GM21723 (cell line): ENCODE data around the gene SFTPD.
"Not testable (repeated sequence)": the region's sequence is repeated elsewhere in the genome, so short reads cannot be mapped to it uniquely, and the experiment has no call there.

Experiments used
- ATAC-seq: cut with Tn5 transposase; IDR thresholded peaks from one replicate; pipeline ENCODE4 v1.9.1; 2021; ENCODE audit warnings: mild to moderate bottlenecking, moderate library complexity; ENCODE audit not compliant: unreplicated experiment

SFTPD gene

DNA sequence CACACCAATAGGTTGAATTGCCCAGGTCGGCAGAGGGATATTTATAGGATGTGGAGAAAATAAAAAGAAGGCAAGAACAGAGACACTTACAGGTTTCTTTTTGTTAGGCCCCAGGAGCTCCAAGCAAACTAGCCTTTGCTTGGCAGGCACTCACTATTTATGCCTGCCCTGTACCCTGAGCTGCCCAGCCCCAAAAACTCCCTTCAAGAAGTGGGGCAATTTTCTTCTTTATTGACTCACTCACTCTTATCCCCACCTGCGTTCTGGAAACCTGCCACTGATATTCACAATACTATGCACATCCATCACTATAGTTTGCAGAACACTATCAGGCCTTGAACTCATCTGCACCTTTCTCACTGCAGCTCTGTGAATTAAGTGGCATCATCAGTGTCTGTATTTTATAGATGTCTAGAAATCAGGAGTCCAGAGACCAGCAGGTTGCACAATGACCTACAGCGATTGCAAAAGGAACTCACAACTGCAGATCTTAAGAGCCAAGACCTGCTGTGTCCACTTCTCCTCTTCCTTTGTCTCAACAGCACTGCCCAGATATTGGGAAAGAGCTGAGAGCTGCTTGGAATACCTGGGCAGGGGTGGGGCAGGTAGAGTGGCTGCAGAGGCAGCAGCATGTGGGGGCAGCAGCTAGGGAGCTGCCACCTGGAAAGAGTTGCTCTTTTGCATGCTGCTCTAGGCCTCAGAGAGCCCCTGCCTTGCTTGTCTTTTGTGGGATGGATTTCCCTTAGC lies at the start of gene SFTPD:
Gene SFTPD (minus strand): TSS at position 130 of the 747 bp plus-strand sequence. CDS start 2,446 bp downstream, outside the sequence.
- no peak for ATAC-seq

DNA sequence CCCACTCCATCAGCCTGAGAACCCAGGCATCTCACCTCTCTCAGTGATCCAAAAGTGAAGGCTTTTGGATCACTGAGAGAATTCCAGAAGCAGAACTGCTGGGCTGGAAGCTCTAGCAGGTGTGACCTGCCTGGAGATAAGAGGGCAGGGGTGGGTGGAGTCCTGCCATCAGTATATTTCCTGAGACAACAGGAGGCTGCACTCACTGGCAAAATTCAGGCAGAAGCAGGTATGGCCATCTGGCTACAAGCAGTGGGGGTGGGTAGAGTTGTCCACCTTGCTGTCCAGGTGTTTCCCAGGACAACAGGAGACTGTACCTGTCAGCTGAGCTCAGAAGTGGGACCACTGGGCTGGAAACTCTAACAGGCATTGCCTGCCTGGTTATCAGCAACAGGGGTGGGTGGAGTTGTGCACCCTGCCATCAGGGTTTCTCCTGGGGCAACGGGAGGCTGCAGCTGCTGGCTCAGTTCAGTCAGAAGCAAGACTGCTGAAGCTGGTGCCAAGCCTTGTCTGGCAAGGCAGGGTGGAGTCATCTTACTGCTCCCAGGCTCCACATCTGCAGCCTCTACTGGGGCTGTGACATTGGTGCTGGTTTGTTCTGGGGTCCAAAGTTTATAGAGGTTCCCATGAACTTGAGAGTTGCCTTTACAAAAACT lies 47.2 kb upstream of the SFTPD start:
- no peak for ATAC-seq

DNA sequence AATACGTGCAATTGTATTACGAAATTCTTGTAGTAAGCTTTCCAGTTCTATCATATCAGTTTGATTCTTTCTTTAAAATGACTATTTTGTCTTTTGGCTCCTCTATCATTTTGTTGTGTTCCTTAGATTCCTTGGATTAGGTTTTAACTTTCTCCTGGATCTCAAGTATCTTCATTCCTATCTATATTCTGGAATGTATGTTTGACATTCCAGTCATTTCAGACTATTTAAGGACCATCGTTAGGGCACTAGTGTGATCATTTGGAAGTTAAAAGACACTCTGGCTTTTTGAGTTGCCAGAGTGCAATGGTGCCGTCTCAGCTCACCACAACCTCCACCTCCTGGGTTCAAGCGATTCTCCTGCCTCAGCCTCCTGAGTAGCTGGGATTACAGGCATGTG lies 45.7 kb upstream of the SFTPD start:
- no peak for ATAC-seq

DNA sequence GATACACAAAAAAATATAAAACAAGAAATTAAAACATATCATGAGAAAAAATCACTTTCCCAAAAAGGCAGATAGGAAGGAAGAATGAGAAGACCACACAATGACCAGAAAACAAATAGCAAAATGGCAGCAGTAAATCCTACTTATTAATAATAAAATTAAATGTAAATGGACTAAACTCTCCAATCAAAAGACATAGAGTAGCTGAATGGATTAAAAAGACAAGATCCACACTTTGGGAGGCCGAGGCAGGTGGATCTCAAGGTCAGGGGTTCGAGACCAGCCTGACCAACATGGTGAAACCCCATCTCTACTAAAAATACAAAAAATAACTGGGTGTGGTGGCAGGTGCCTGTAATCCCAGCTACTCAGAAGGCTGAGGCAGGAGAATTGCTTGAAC lies 39.3 kb upstream of the SFTPD start:
- not testable (repeated sequence) for ATAC-seq

DNA sequence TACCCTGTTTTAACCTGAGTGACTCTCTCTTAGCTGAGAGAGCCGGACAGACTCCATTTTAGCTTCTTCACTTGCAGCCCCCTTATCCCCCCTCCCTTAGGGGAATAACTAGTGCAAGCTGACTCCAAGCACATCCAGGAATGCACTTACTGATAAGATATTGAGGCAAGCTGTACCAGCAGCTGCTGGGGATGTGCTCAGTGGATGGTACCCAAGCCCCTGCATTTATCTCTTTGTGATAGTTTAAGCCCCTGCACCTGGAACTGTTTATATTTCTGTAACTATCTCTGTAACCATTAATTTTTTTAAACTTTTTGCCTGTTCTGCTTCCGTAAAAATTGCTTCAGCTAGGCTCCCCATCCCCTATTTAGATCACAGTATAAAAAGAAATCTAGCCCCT lies 37.8 kb upstream of the SFTPD start:
- ATAC-seq, result not testable (repeated sequence)

DNA sequence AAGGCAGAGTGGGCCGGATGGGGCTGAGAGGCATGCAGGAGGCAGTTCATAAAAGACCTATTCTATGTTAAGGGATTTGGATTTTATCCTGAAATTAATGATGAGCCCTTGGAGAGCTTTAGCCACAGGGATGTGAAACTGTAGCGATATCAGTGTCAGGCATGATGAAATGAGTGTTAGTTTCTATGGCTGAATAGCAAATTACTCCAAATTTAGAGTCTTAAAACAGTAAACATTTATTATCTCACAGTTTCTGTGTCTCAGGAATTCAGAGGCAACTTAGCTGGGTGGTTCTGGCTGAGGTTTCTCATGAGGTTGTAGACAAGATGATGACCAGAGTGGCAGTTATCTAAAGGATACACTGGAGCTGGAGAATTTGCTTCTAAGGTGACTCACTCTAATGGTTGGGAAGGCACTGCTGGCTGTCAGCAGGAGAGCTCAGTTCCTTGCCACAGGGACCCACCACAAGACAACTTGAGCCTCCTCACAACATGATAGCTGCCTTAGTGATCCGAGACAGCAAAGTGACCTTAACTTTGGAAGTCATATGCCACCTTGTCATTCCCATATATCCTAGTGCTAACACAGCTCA lies 36.7 kb upstream of the SFTPD start:
- ATAC-seq, result no peak

DNA sequence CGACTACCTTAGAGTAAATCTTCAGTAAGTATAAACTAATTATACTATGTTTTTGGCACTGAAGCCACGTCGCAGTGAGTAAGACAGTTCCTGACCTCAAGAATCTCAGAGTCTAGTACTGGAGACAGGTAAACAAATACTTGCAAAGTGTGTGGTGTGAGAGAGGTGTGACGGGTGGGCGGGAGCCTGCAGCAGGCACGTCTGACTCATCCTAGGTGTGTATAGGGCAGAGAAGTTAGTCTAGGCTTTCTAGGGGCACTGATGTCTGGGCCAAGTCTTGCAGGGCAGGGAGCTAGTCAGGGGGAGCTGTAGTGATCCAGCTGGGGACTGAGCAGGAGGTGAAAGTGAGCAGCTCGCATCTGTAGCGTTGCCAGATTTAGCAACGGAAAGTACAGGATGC lies 35.9 kb upstream of the SFTPD start:
- ATAC-seq, result peak; percentile 71

DNA sequence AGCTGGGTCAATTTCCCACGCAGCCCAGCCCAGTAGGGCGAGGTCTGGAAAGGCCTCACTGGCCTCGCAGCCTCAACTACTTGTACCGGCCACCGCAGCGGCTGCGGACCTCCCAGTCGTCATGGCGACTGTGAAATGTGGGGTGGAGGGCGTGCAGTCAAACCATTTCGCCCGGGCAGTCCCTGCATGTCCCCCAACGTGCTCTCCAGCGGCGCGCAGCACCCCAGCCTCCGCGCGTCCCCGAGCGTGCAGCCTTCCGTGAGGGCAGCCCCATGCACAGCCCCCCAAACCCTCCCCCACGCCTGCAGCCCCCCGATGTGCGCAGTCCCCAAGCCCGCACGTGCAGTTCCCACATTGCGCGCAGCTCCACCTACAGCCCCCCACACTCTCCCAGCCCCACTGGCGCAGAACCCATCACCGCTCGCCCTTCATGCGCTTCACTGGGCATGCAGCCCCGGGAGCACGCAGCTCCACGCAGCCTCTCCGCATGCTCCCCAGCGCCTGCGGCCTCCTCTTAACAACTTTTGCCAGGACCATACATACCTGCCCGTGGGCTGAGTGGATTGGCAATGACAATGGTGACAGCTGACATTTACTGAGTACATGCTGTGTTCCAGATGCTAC lies 34.5 kb upstream of the SFTPD start:
- ATAC-seq, result no peak

DNA sequence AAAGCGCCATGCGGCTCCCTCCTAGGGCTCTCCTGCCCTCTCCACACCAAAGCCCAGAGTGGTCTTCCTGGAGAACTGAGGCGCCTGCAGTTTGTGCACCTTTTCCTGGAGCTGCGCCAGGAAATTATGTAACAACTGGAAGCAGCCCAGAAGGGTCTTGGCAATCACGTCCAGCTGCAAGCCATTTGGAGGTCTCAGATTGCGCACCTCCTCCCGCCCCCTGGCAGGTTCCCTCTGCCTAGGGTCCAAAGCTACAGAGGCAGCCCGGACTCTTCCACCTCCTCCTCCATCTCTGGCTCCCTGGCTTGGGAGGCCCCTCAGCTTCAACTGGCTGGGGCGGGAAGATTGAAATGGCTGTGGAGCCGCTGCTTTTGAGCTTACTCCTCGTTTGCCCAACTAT lies 34.0 kb upstream of the SFTPD start:
- ATAC-seq, result no peak

DNA sequence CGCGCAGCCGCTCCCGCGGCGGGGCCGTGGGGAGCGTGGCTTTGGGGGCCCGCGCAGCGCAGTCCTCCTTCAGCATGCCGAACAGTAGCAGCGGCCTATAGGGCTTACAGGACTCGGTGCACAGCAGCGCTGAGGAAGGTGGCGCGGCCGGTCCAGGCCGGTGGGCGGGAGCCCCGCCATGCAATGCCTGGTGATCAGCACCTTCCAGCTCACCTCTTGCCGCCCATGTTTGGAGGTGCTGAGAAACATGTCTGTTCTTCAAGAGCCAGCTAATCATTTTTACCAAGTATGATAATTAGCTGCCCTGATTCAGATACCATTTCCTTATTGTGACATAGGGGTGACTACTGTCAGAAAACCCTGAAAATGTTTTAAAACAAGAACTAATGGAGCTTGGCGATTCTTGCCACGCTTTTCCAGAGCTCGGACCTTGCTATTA lies 33.5 kb upstream of the SFTPD start:
- ATAC-seq, result no peak

DNA sequence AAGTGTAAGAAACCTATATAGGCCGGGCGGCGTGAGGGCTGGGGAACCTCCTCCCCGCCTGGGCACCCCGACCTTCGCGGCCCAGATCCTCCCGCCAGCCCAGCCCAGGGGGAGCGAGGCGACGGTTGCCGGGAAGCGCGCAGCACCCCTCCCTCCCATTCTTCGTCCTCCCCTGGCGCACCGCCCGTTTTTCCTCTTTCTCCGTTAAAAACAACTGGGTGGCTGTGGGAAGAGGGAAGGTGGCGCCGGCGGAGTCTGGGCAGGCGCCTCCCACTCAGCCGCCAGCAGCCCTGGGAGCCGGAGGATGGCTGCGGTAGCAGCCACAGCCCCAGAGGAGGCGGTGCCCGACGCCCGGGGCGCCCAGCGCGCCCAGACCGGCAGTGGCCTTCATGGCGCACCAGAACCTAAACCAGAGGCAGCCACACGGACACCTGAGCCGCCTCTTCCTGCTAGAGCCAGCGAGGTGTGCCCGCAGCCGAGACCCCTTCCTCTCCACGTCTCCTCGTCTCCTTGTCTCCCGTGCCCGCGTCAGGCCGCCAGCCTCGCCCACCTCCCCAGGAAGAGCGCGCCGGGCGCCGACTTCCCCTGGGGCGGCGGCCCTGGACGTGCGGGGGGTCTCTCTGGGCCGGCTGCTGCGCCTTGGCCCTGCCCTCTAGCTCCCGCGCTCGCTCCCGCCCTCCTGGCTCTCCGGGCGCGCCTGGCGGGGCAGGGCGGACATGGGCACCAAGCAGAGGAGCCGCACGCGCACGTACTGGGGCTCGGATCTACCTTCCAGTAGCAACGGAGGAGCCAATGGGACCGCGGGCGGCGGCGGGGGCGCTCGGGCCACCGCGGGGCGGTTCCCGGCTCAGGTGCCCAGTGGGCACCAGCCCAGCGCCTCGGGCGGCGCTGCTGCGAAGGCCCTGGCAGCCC lies 32.8 kb upstream of the SFTPD start:
- ATAC-seq, result no peak

DNA sequence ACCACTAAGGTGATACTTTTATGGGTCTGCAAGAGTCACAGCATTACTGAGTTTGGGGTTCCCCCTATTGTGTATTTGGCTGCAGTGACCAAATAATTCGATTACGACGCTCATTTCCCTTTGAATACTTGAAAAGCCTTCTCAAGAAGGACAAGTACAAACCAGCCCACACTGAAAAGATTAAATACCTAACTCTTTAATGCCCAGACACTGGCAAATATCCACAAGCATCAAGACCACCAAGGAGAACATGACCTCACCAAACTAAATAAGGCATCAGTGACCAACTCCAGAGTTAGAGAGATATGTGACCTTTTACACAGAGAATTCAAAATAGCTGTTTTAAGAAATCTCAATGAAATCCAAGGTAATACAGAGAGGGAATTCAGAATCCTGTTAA lies 31.8 kb upstream of the SFTPD start:
- no peak for ATAC-seq

DNA sequence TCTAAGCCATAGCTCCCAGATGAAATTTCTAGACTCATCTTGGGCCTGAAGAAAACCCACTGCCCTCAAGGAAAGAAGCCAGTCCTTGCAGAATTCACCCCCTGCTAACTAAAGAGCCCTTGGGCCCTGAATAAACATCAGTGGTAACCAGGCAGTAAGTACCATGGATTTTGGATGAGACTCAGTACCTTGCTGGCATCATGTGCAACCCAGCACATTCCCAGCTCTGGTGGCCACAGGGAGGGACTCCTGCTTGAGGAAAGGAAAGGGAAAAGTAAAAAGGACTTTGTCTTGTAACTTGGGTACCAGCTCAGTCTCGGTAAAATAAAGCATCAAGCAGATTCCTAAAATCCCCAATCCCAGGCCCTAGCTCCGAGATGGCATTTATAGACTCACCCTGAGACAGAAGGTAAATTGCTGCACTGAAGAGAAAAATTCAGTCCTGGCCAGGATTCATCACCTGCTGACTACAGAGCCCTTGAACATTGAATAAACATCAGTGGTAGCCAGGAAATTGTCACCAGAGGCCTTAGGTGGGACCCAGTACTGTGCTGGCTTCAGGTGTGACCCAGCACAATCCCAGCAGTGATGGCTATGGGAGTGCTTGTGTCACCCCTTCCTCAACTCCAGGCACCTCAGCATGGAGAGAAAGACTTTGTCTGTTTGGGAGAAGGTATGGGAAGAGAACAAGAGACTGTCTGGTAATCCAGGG lies 31.2 kb upstream of the SFTPD start:
- ATAC-seq, result no peak

DNA sequence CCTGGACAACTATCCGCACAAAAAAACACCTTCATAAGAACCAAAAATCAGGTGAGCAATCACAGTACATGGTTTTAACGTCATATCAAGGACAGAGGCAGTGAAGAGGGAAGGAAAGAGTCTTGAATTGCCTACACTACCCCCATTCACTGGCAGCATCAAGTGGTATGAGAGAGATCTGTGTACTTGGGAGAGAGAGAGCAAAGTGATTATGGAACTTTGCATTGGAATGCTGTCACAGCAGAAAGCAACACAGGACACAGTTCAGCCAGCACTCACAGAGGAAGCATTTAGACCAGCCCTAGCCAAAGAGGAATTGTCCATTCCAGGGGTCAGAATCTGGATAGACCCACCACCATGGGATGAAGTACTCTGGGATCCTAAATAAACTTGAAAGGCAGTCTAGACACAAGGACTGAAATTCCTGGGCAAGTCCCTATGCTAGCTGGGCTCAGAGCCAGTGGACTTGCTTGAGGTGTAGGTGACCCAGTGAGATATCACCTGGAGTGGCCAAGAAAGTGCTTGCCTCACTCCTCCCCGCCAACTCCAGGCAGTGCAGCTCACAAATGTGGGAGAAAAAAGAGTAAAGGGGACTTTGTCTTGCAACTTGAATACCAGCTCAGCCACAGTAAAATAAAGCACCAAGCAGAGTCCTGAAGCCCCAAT lies 30.5 kb upstream of the SFTPD start:
- ATAC-seq, result no peak

DNA sequence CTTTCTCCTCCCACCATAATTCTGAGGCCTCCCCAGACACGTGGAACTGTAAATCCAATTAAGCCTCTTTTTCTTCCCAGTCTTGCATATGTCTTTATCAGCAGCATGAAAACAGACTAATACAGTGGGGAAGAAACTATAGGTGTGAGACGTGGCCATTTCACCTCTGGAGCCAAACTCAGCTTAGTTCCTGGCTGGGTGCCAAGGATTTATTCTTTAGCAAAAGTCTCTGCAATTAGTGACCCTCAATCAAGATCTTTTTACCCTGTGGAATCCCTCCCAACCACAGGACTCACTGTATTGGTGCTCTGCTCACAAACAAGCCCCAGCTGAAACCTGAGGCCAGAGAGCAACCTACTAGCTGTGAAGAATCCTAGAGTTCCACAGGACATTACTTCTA lies 28.1 kb upstream of the SFTPD start:
- ATAC-seq, result no peak

DNA sequence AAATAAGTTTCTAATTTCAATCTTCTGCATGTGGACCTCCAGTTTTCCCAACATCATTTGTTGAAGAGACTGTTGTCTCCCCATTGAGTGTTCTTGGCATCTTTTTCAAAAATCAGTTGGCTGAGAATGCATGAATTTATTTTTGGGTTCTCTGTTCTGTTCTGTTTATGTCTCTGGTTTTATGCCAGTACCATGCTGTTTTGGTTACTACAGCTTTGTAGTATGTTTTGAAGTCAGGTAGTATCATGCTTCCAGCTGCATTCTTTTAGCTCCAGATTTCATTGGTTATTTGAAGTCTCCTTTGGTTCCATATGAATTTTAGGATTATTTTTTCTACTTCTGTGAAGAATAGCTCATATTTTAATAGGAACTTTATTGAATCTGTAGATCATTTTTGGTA lies 21.2 kb upstream of the SFTPD start:
- no peak for ATAC-seq

DNA sequence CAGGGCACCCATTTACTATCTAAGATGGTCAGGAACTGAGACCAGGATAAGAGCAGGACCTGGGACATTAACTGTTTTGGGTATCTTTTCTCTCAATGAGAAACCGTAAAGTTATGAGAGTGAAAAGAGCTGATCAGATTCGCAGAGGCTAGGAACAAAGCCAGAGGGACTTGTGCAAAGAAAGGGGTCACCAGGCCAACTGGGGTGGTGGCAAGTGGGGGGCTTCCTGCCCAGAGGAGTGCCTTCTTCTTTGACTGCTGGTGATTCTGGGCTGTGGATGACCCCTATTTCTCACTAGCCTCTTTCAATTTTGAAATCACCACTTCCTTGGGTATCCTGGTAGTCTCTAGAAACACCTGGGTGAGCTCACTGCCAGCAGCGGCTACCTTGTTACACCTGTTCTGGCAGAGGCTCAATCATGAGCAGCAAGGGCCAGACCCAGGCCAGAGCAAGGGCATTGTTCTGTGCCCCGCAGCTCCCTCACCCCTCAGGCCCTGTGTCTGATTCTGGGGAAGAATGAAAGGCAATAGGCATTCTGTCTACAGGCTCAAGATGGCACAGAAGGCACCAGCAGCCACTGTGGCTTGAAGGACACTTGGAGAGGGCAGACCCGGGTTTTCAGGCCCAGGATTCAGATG lies 999 bp downstream of the SFTPD start:
- no peak for ATAC-seq

DNA sequence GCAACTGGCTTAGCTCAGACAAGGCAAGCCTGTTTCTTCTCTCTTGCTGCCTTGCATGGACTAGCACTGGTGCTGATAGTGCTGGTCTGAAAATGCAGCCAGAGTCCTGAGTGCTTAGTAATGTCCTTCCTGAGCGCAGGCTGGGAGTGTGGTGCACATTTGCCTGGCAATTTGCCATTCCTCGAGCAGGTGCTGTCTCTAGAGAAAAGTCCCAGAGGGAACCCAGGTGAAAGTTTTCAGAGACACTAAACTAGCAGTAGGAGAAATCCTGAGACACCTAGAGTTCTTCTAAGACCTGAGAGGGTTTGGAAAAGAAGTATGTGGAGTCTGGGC lies 1.9 kb downstream of the SFTPD start:
- no peak for ATAC-seq
